Body of pancreas (tissue), 4 donors: ENCODE results near the gene CCN2.

ENCODE experiments used
- POLR2A ChIP-seq, 3 donors: fragments of 450-650 bp; IDR thresholded peaks; one replicate each; pipeline ENCODE4 v1.6.1; 2016; ENCODE audit warnings: antibody characterized with exemption in 3 of 3, mild to moderate bottlenecking in 2 of 3
- TF ChIP-seq, protein P1 (sequence below), 7 experiments: fragments of 450-650 bp in 4 of 7; fragments of 200-600 bp in 3 of 7; sonication (generic) in 3 of 7; IDR thresholded peaks; one replicate each; pipeline ENCODE4 v1.5.1; 2016 to 2019; ENCODE audit warnings: antibody characterized with exemption in 7 of 7

DNA sequence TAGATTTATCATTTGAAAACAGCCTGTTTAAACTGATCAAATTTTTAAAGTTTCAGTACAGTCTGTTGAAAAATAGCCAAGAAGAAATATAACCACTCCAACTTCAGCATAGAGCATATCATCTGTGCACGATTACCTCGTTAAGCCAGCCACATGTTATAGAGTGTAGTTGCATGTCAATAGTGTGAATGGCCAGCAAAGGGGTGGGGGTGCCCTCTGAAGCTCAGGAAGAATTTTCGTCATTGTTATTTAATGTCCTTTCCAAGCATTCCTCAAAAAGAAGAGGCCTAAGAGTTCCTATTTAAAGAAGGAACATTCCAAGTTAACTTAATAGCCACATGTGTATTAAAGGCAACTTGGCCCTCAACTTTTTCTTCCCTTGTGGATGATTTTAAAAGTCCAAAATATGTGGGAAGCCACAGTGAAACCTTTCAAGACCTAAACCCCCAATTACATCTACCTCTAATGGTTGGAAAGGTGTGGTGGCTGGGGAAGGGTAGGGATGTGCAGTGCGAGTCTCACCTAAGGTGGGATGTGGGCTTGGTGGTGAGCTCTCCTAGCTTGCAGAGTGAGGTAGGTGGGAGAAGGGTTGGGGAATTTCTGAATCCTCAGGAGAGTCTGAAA lies 1.8 kb upstream of the CCN2 start:
- TF ChIP-seq, protein P1, sequence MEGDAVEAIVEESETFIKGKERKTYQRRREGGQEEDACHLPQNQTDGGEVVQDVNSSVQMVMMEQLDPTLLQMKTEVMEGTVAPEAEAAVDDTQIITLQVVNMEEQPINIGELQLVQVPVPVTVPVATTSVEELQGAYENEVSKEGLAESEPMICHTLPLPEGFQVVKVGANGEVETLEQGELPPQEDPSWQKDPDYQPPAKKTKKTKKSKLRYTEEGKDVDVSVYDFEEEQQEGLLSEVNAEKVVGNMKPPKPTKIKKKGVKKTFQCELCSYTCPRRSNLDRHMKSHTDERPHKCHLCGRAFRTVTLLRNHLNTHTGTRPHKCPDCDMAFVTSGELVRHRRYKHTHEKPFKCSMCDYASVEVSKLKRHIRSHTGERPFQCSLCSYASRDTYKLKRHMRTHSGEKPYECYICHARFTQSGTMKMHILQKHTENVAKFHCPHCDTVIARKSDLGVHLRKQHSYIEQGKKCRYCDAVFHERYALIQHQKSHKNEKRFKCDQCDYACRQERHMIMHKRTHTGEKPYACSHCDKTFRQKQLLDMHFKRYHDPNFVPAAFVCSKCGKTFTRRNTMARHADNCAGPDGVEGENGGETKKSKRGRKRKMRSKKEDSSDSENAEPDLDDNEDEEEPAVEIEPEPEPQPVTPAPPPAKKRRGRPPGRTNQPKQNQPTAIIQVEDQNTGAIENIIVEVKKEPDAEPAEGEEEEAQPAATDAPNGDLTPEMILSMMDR (IDR thresholded peaks at IDR 0.05) = no peak
- no peak for TF ChIP-seq POLR2A (IDR thresholded peaks at IDR 0.05)
